Right ventricle myocardium inferior (tissue), 1 donor: ENCODE results near the gene PLA2G15. TPM values are rescaled to one million over a fixed set of nuclear protein-coding genes. Genes with fewer than 3 reads are reported as not detected.

ENCODE experiments used
- ATAC-seq: fragments of 200-7000 bp; cut with Tn5 transposase; one replicate; pipeline ENCODE4 v1.9.1; 2020; ENCODE audit warnings: mild to moderate bottlenecking, moderate library complexity
- DNase-seq: peaks from one replicate; pipeline ENCODE4 v3.0.0; 2021; ENCODE audit errors: missing footprints
- intact Hi-C: fragments of 100-400 bp; cut with DNase I; formaldehyde crosslinking; loops from one replicate; pipeline ENCODE4 v1.11.0; 2022
- total RNA-seq: library from RNA; stranded (reverse); fragmentation: NEBNext Ultra II Directional; extraction: Animal tissue kit (Norgen Biotek cat#: 25700); gene quantifications from one replicate; pipeline ENCODE4 v1.2.1, GENCODE V29; 2021
- donor health status: DM: no; HTN: yes; CAD: no; lungs with severe emphysema.

The PLA2G15 gene
- total RNA-seq, 1 donor from 2014 or later: 43.8 TPM

DNA sequence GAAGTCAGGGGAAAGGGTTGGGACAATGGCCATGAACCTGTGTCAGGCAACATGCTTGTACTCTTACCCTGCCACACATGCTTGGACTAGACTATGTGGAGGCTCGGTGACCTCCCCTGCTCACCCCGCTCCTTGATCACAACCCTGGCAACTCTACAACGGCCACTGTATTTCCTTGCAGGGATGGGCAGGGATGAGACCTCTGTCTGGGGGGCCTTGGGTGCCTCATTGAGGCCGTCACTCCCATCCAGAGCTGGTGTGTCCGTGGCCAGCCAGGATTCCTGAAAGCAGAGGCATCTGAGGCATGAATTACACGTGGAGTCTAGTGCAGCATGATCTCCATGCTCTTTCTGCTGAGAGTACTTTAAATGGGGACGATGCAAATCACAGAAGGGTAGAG, 948 bp downstream of the PLA2G15 start:
- ATAC-seq: no peak
- intact Hi-C loops: loop anchor here (5.0 kb wide), 1 partner anchor 66 kb away; the partner anchor contains the start of genes PRMT7 and SLC7A6OS
- DNase-seq: no peak

DNA sequence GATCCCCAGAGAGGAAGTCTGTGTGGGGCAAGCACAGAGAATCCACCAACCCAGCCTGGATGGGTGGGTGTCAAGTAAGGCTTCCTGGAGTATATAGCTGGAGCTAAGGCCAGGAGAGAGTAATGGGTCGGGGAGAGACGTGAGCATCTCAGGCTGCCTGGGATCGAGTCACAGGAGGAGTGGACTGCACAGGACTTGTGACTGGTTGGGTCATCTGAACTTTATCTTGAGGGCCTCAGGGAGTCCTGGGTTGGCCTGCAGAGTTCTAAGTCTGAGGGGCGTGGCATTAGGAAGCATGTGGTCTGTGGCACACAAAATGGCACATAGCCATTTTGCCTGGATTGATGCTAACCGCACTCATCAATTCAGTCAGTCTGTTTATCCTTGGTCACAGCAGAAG, 1.5 kb downstream of the PLA2G15 start:
- no peak for DNase-seq
- no peak for ATAC-seq
- intact Hi-C loops: loop anchor here (5.0 kb wide), 1 partner anchor 66 kb away; the partner anchor contains the start of genes PRMT7 and SLC7A6OS

DNA sequence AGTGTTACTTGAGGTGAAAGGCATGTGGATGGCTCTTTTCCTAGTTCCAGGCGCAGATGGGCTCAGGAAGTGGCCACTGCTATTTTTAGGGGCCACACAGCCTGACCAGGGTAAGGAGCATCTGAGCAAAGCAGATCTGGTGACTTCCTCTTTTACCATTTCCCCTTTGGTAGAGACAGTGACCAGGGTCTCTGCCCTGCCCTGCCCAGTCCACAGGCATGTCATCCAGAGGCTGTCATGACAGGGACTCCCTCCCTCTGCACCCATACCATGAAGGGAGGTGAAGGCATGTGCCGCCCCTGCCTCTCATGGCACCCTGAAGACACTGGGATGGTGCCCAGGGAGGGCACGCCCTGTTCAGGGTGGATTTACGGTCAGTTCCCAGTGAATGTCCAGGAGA, 2.2 kb downstream of the PLA2G15 start:
- intact Hi-C loops: loop anchor here (5.0 kb wide), 1 partner anchor 65 kb away; the partner anchor contains the start of genes PRMT7 and SLC7A6OS
- ATAC-seq (peak; percentile 26), DNase-seq (no peak)

DNA sequence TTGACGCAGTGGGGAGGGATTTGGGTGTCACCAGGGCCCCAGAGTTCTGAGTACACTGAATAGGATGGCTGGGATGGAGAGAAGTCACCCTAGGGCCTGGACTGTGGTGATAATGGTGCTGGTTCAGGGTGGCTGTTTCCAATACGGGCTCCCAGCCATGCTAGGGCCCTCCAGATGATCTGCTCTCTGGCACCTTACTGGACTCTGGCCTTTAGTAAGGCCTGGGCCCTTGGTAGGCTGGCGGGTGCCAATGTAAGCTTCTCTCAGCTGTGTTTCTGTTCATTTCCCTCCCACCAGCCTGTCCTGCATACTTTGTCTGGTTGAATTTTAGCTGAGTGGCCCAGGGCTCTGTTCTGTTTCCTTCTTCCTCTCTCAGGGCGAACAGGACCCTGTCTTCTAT, 2.8 kb downstream of the PLA2G15 start:
- intact Hi-C loops: loop anchor here (5.0 kb wide), 1 partner anchor 64 kb away; the partner anchor contains the start of genes PRMT7 and SLC7A6OS
- ATAC-seq (no peak), DNase-seq (no peak)

DNA sequence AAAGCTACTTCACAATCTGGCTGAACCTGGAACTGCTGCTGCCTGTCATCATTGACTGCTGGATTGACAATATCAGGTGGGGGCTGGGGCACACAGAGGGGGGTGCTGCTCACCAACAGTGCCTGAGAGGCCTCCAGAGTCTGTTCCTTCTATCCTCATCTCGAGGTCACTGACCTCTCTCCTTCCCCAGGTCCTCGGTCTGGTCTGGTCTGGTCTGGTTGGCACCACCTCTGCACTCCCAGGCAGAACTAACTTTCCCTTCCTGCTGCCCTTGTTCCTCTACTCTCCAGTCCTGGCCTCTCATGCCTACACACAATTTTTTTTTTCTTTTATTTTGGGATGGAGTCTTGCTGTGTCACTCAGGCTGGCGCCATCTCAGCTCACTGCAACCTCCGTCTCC, 4.2 kb downstream of the PLA2G15 start:
- ATAC-seq: no peak
- intact Hi-C loops: loop anchor here (5.0 kb wide), 1 partner anchor 63 kb away; the partner anchor contains the start of genes PRMT7 and SLC7A6OS
- DNase-seq: no peak

DNA sequence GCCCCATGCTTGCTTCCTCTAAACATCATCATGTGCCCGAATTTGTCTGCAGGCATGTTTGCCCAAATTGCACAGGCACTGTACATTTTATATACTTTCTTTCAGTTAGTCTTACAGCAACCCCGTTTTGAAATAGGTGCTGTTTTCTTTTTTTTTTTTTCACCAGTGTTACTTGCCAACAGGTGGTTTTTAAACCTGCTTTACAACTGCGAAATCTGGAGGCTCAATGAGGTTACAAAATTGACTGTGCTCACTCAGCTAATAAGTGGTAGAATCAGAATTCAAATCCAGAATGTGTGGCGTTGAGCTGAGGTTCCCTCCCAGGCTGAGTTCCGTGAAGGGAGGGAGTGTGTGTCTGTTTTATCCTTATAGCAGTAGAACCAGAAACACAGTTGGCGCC, 5.8 kb downstream of the PLA2G15 start:
- intact Hi-C loops: no loop called here
- ATAC-seq (no peak), DNase-seq (no peak)

DNA sequence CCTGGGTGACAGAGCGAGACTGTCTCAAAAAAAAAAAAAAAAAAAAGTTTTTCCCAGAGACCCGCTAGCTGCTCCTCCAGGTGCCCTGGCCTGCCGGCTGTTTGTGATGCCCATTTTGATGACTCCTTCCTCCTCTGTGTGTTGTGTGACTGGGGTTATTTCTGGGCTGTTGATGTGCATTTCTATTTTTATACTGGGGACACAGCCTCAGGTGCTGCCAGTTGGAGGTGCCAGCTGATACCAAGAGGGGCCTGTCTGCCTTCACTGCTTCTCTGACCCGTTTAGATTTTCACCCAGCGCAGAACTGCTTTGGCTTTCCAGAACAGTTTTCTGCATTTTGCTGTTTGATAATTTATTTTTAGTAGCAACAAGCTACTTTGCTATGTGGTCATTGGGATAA, 6.7 kb downstream of the PLA2G15 start:
- DNase-seq (no peak), ATAC-seq (peak; percentile 87)
- intact Hi-C loops: no loop called here

DNA sequence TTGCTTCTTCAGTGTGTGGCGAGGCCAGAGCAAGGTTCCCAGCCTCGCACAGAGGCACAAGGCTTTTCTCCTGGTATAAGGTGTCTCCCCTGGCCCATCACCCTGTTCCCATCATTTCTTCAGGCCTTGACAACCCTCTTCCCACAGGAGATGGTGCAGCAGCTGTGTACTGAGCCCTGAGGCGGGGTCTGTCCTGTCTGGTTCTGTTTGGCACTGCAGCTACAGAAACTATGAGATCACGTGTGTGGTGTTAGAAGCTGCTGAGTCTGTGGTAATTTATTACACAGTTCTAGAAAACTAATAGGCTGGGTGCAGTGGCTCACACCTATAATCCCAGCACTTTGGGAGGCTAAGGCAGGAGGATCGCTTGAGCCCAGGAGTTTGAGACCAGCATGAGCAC, 7.2 kb downstream of the PLA2G15 start:
- DNase-seq (no peak), ATAC-seq (peak; percentile 12)
- intact Hi-C loops: no loop called here

DNA sequence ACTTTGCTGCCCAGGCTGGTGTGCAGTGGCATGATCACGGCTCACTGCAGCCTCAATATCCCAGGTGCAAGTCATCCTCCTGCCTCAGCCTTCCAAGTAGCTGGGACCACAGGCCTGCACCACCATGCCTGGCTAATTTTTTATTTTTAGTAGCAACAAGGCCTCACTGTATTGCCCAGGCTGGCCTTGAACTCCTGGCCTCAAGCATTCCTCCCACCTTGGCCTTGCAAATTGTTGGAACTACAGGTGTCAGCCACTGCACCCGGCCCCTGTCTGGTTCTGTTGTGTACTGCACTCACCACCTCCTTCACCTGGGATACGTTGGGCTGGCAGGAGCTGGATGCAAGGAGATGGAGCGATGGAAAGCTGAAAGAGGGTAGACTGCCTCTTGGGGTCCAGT, 8.5 kb downstream of the PLA2G15 start:
- DNase-seq (no peak), ATAC-seq (no peak)
- intact Hi-C loops: no loop called here

DNA sequence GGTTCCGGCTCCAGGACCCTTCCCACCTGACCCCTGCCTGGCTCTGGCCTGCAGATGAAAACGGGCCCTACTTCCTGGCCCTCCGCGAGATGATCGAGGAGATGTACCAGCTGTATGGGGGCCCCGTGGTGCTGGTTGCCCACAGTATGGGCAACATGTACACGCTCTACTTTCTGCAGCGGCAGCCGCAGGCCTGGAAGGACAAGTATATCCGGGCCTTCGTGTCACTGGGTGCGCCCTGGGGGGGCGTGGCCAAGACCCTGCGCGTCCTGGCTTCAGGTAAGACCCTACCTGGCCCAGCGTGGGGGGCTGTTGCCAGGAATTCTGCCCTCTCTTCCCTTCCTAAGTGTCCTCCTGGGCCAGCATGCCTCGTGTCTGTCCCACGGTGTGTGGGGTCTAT, 10.5 kb downstream of the PLA2G15 start:
- intact Hi-C loops: no loop called here
- ATAC-seq: no peak

DNA sequence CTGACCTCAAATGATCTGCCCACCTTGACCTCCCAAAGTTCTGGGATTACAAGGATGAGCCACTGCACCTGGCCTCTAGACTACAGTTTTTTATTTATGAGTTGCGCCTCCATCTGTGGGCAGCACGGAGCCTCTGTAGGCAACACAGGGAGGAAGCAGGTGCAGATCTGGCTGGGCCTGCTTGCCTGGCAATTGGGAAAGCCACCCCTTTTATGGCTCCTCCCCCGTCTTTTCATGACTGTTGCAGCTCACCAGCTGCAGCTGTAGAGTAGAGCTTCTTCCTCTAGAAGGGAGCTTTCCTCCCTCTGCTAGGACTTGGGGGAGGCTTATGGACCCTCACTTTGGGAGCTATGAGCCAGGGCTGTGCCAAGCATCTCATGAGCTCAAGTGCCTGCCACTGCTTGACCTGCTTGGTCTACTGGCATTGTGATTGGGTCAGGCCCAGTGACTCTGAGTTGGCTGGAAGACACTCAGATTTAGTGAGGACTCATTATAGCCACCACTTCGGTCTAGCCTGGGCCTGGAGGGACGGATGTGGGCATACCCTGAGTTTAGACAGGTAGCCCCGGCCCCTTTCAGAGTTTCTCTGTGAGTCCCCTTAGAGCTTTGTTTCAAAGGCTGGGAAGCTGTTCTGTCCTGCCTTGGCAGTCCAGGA, 12.2 kb downstream of the PLA2G15 start:
- intact Hi-C loops: no loop called here
- no peak for ATAC-seq
- no peak for DNase-seq

More for the DNA sequence above, 10.5 kb downstream of the PLA2G15 start:
- no peak for DNase-seq

DNA sequence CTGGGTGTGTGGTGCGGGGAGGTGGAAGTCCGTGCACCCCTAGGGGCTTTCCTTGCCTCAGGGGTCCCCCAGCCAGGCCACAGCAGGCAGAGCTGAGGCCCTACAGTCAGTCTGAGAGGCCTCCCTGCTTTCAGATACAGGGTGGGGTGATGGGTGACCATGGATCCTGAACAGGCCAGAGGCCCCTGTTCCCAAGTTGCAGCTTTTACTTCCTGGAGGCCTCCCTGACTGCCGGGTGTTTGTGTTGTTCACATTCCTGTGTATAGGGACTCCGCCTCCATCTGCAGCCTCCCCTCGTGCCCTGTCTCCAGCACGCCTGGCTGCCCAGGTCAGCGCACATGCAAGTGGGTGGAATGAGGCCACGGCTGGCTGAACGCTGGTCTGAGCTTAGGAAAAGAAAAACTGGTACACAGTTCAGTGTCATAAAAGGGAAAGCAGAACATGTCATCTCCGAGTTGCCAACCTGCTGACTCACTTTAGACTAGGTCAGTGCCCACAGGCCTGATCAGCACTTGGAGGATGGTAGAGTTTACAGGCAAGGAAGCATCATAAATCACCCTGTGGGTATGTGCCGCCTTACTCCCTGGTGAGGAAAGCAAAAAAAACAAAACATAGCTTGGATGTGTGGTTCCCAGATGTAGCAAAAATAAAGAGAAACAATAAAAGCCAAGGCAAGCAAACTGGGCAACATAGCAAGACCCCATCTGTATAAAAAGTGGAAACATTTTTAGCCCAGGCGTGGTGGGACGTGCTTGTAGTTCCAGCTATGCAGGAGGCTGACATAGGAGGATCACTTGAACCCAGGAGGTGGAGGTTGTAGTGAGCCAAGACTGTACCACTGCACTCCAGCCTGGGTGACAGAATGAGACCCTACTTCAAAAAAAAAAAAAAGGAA, 13.0 kb downstream of the PLA2G15 start:
- no peak for DNase-seq
- intact Hi-C loops: loop anchor here (2.0 kb wide), 1 partner anchor 19 kb away; no protein-coding TSS in a partner anchor
- ATAC-seq: peak; percentile 40

DNA sequence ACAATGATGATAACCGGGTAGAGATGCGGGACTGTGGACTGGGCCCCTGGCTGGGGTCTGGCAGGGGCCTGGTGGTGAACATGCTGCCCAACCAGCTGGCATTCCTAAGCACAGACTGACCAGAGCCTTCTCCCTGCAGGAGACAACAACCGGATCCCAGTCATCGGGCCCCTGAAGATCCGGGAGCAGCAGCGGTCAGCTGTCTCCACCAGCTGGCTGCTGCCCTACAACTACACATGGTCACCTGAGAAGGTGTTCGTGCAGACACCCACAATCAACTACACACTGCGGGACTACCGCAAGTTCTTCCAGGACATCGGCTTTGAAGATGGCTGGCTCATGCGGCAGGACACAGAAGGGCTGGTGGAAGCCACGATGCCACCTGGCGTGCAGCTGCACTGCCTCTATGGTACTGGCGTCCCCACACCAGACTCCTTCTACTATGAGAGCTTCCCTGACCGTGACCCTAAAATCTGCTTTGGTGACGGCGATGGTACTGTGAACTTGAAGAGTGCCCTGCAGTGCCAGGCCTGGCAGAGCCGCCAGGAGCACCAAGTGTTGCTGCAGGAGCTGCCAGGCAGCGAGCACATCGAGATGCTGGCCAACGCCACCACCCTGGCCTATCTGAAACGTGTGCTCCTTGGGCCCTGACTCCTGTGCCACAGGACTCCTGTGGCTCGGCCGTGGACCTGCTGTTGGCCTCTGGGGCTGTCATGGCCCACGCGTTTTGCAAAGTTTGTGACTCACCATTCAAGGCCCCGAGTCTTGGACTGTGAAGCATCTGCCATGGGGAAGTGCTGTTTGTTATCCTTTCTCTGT, 14.0 kb downstream of the PLA2G15 start:
- intact Hi-C loops: loop anchor here (2.0 kb wide), 1 partner anchor 20 kb away; no protein-coding TSS in a partner anchor
- no peak for DNase-seq
- peak; percentile 6 for ATAC-seq

DNA sequence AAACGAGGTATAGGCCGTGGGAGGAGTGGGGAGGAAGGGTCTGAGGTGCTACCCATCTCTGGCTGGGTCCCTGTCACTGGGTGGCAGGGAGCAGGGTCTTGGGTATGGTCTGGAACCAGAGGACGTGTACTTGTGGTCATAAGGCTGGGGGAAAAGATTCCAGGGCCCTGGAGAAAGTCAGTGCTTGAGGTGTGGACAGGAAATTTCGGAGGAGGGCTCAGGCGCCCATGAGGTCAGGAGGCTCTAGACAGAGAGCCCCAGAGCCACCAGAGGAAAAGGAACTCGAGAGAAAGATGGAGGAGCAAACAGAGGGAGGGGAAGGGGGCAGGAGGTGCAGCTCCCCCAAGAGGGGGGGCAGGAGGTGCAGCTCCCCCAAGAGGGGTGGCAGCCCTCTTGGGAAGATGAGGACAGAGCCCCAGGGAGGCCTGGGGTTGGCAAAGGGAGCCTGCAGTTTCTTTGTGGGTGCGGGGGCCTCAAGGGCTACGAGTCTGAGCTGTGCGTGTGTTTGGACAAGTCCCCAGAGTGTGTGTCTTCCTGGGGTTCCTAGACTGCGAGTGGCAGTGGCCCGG, 18.5 kb downstream of the PLA2G15 start:
- ATAC-seq (no peak), DNase-seq (no peak)
- intact Hi-C loops: loop anchor here (2.0 to 5.0 kb wide), 3 partner anchors 19 to 47 kb away; partner anchors contain the start of genes PRMT7 and SLC7A6OS

DNA sequence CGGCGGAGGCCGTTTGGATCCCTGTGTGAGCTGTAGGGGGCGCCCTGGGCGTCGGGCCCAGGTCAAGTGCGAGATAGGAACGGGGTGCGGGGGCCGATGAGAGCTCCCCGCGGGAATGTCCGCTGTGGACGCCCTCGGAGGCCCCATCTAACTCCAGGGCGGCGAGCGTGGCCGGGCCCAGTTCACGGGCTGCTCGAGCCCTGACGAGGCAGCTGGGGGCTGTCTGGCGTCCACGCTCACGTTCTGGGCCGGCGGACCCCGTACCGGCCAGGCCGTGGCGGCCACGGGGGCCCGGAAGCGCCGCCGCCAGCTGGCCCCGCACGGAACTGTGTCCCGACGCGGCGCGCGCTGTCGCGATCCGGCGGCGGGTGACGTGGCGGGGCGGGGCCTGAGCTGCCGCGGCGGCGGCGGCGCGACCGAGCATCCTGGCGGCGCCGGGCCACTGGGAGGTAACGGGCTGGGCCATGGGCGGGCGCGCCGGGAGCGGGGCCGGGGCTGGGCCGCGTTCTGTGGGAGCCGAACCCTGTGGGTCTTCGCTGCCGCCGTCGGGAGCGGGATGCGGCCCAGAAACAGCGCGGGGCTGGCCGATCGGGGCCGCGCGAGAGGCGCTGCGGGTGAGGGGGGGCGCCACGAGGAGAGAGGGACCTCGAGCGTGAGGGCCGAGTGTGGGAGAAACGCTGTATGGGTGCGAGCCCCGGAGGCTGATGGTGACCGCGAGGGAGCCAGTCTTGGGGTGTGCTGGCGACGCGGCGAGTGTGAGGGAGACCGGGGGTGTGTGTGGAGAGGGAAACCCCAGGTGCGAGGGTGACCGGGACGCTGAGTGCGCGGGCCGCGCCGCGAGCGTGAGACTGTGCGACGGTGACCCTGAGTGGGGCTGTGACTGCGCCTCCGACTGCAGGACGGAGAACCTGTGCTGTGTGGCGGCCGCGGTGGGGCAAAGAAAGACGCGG, 19.2 kb downstream of the PLA2G15 start, which contains the start of gene SLC7A6:
Gene SLC7A6 (plus strand): TSS at position 399 of the 950 bp plus-strand sequence. CDS start 10,201 bp downstream, outside the sequence.
- ATAC-seq (peak; percentile 77), DNase-seq (peak; percentile 92)
- intact Hi-C loops: loop anchor here (2.0 to 5.0 kb wide), 3 partner anchors 18 to 46 kb away; partner anchors contain the start of genes PRMT7 and SLC7A6OS

DNA sequence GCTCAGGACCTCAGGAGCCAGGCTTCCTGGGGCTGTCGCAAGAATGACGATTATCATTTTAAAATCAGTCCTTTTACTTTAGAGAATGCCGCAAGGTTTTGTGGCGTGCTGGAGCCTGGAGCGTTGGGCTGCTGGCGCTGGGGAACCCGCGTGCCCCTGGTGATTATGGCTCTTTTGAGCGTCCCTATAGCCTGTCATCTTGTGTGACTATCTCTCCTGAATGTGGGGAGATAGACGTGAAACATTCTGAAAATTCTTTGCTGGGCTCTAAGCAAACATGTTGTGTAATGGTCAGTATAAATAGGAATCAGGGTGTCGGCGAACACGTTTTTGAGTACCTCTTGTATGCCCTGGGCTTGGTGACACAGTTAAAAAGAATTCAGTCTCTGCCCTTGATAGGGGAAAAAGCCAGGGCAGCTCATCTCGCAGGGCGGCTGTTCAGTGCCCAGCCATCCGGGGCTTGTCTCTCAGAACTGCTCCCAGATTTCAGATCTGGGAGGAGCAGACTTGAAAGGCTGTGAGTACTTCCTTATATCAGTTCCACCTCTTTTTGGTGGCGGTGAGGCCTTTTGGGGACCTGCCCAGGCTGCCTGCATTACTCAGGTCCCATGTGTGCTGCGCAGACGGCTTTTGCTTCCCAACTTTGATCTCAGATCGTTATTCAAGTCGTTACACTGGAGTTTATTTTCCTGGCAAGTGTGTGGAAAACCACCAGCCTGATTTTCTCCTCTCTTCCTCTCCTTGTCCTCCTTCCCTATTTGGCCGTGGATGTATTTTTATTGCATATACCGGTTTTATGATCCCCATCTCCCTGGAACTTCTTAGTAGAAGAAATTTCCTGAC, 20.1 kb downstream of the PLA2G15 start:
- ATAC-seq (peak; percentile 67), DNase-seq (peak; percentile 78)
- intact Hi-C loops: loop anchor here (2.0 kb wide), 2 partner anchors 18 to 46 kb away; partner anchors contain the start of genes PRMT7 and SLC7A6OS
